IMR-90 (cell line): ENCODE results near the gene IL1RL1. TPM values are rescaled to one million over a fixed set of nuclear protein-coding genes. Genes with fewer than 3 reads are reported as not detected.

ENCODE experiments used
- ATAC-seq: fragments of 200-7000 bp; cut with Tn5 transposase; 2 replicates; pipeline ENCODE4 v1.9.1; 2020; ENCODE audit warnings: low read depth, mild to moderate bottlenecking, moderate library complexity
- BruUV-seq: library from RNA; stranded (reverse); fragments of 400-500 nt; replicated peaks from 2 replicates; lab custom pipeline; 2021; lab: Mats Ljungman, UMichigan
- CTCF ChIA-PET: fragments of 300-600 bp; formaldehyde crosslinking; extraction: SDS; loops from one replicate; lab custom pipeline; 2021; ENCODE audit warnings: antibody characterized with exemption; lab: Yijun Ruan, JAX
- POLR2A ChIA-PET: fragments of 300-600 bp; sonication (Branson Sonifier 250); formaldehyde crosslinking; loops from one replicate; lab custom pipeline; 2022; ENCODE audit warnings: antibody characterized with exemption; ENCODE audit not compliant: unreplicated experiment; lab: Charles Lee
- DNase-seq: peaks from one replicate; pipeline ENCODE4 v3.0.0; 2013
- H2AFZ ChIP-seq: replicated peaks from 2 replicates; pipeline ENCODE3; 2013; ENCODE audit warnings: low read length, mild to moderate bottlenecking; ENCODE audit not compliant: poor library complexity
- H2AK5ac ChIP-seq: 2 replicates; pipeline ENCODE4 v1.6.1; 2013; ENCODE audit warnings: low read depth, low read length, inconsistent platforms
- H2AK9ac ChIP-seq: replicated peaks from 2 replicates; pipeline ENCODE3; 2013; ENCODE audit warnings: mild to moderate bottlenecking, low read depth, low read length, moderate library complexity; ENCODE audit not compliant: poor library complexity
- H2BK120ac ChIP-seq: 2 replicates; pipeline ENCODE4 v1.6.1; 2013; ENCODE audit warnings: low read depth, low read length, inconsistent platforms
- H2BK15ac ChIP-seq: 3 replicates; pipeline ENCODE4 v1.6.1; 2013; ENCODE audit warnings: low read depth, low read length, inconsistent platforms
- H2BK20ac ChIP-seq: 2 replicates; pipeline ENCODE4 v1.6.1; 2013; ENCODE audit warnings: low read depth, mild to moderate bottlenecking, inconsistent platforms, low read length, moderate library complexity
- H2BK5ac ChIP-seq: 2 replicates; pipeline ENCODE4 v1.6.1; 2013; ENCODE audit warnings: mild to moderate bottlenecking, low read depth, low read length, inconsistent platforms; ENCODE audit not compliant: poor library complexity, severe bottlenecking
- H3K14ac ChIP-seq: replicated peaks from 2 replicates; pipeline ENCODE4 v1.6.1; 2013; ENCODE audit warnings: low read depth, low read length, inconsistent platforms
- H3K18ac ChIP-seq: 2 replicates; pipeline ENCODE4 v1.6.1; 2013; ENCODE audit warnings: low read depth, low read length, control low read depth
- H3K23ac ChIP-seq: 2 replicates; pipeline ENCODE4 v1.6.1; 2013; ENCODE audit warnings: low read depth, low read length, inconsistent platforms
- H3K27ac ChIP-seq: 2 replicates; pipeline ENCODE4 v1.5.1; 2013; ENCODE audit warnings: mild to moderate bottlenecking, control low read depth, low read length; ENCODE audit not compliant: insufficient read depth
- H3K27me3 ChIP-seq: 2 replicates; pipeline ENCODE4 v1.6.1; 2013; ENCODE audit warnings: low read length; ENCODE audit not compliant: control insufficient read depth, insufficient read depth
- H3K36me3 ChIP-seq: 2 replicates; pipeline ENCODE4 v1.6.1; 2013; ENCODE audit warnings: low read length, mixed read lengths; ENCODE audit not compliant: control insufficient read depth, insufficient read depth
- H3K4ac ChIP-seq: 2 replicates; pipeline ENCODE4 v1.6.1; 2013; ENCODE audit warnings: low read depth, low read length, inconsistent platforms
- H3K4me1 ChIP-seq: 2 replicates; pipeline ENCODE4 v1.6.1; 2013; ENCODE audit warnings: low read length, mixed read lengths; ENCODE audit not compliant: control insufficient read depth, insufficient read depth
- H3K4me2 ChIP-seq: 2 replicates; pipeline ENCODE4 v1.6.1; 2013; ENCODE audit warnings: low read depth, mild to moderate bottlenecking, control low read depth, low read length, moderate library complexity
- H3K4me3 ChIP-seq: 2 replicates; pipeline ENCODE4 v1.5.1; 2013; ENCODE audit warnings: low read depth, mild to moderate bottlenecking, control low read depth, low read length, moderate library complexity; ENCODE audit not compliant: insufficient read depth
- H3K56ac ChIP-seq: 2 replicates; pipeline ENCODE4 v1.6.1; 2013; ENCODE audit warnings: low read length, inconsistent platforms; ENCODE audit not compliant: insufficient read depth; ENCODE audit errors: extremely low read depth
- H3K79me1 ChIP-seq, 2 experiments: 2 replicates each; pipeline ENCODE4 v1.6.1; 2013; ENCODE audit warnings: low read length in 2 of 2, inconsistent platforms in 1 of 2, low read depth in 1 of 2
- H3K9ac ChIP-seq: 2 replicates; pipeline ENCODE4 v1.6.1; 2013; ENCODE audit warnings: low read depth, low read length, control low read depth
- H3K9me1 ChIP-seq: 2 replicates; pipeline ENCODE4 v1.6.1; 2013; ENCODE audit warnings: low read length, inconsistent platforms; ENCODE audit not compliant: insufficient read depth
- H3K9me3 ChIP-seq: 2 replicates; pipeline ENCODE4 v1.6.1; 2013; ENCODE audit warnings: low read length; ENCODE audit not compliant: control insufficient read depth, insufficient read depth
- H4K20me1 ChIP-seq: 2 replicates; pipeline ENCODE4 v1.6.1; 2013; ENCODE audit warnings: low read length, inconsistent platforms; ENCODE audit not compliant: insufficient read depth
- H4K5ac ChIP-seq: 2 replicates; pipeline ENCODE4 v1.6.1; 2013; ENCODE audit warnings: mild to moderate bottlenecking, low read depth, low read length, control low read depth
- H4K8ac ChIP-seq, 2 experiments: 2 replicates each; pipeline ENCODE4 v1.6.1; 2013; ENCODE audit warnings: low read depth in 2 of 2, low read length in 2 of 2, control low read depth in 1 of 2, inconsistent platforms in 1 of 2
- H4K91ac ChIP-seq: 2 replicates; pipeline ENCODE4 v1.6.1; 2013; ENCODE audit warnings: low read depth, low read length, inconsistent platforms; ENCODE audit not compliant: insufficient read depth
- CTCF ChIP-seq: conservative IDR thresholded peaks from 2 replicates; pipeline ENCODE4 v1.5.1; 2012; ENCODE audit warnings: mild to moderate bottlenecking, low read depth, low read length, improper control_type of control experiment
- NFE2L2 ChIP-seq: fragments of 150-350 bp; IDR thresholded peaks from 2 replicates; pipeline ENCODE4 v1.6.1; 2016; ENCODE audit warnings: low read depth, mild to moderate bottlenecking, low read length
- RCOR1 ChIP-seq: IDR thresholded peaks from 2 replicates; pipeline ENCODE4 v1.6.1; 2012; ENCODE audit warnings: mild to moderate bottlenecking, low read length, improper control_type of control experiment; ENCODE audit not compliant: insufficient replicate concordance
- RFX5 ChIP-seq: IDR thresholded peaks from 2 replicates; pipeline ENCODE4 v1.8.0; 2012; ENCODE audit warnings: low read depth, mild to moderate bottlenecking, low read length, moderate library complexity
- SMC3 ChIP-seq: fragments of 150-350 bp; IDR thresholded peaks from 2 replicates; pipeline ENCODE4 v1.6.1; 2016; ENCODE audit warnings: low read depth, mild to moderate bottlenecking, antibody characterized with exemption, low read length, moderate library complexity
- WGBS, 2 experiments: methylation state at CpG; one replicate each; pipeline versions ENCODE4 v1.1.5 to v1.1.7; 2013; ENCODE audit warnings: missing lambda C conversion rate in 2 of 2; ENCODE audit not compliant: insufficient read length in 1 of 2; ENCODE audit errors: extremely low coverage in 2 of 2; 5-methylcytosine and 5-hydroxymethylcytosine counted together
- dilution Hi-C: fragments of 300-500 bp; cut with HindIII; formaldehyde crosslinking; loops from one replicate; pipeline ENCODE4 v1.14.3; 2018; ENCODE audit warnings: low sequenced_read_pairs; ENCODE audit not compliant: unreplicated experiment
- in situ Hi-C: fragments of 300-500 bp; cut with MboI; formaldehyde crosslinking; loops from 3 replicates; pipeline ENCODE4 v1.14.3; 2019; ENCODE audit warnings: low sequenced_read_pairs, inconsistent platforms, mixed read lengths
- intact Hi-C: fragments of 100-400 bp; cut with micrococcal nuclease; formaldehyde crosslinking; loops from 2 replicates; pipeline ENCODE4 v1.10.0; 2022
- polyA plus RNA-seq, 3 experiments: library from polyadenylated mRNA; depleted of rRNA; stranded (reverse); fragments of >200 nt; gene quantifications; 2 replicates each; pipeline ENCODE4 v1.2.3, GENCODE V29; 2012; ENCODE audit warnings: low replicate concordance in 1 of 3
- total RNA-seq: library from RNA; depleted of rRNA; stranded (reverse); fragments of >200 nt; gene quantifications from 2 replicates; pipeline ENCODE4 v1.2.3, GENCODE V29; 2012

The IL1RL1 gene
- total and polyA plus RNA-seq, 2 of the 4 experiments (the other 2 are of a cell fraction): under 0.01 to 0.14 TPM

GRCh38 chr2:102285368-102285767 lies 26.0 kb upstream of the IL1RL1 start:
- Histone ChIP-seq H3K4me3 (no peak overlapping the region), H3K4me2 (no peak overlapping the region), H3K36me3 (no peaks in the 10 kb centered on the region), H2BK15ac (no peak overlapping the region), H3K4ac (no peak overlapping the region), H4K5ac (no peak overlapping the region), H3K9ac (no peak overlapping the region), H2AK9ac (no peak overlapping the region), H3K14ac (no peak overlapping the region), H3K56ac (no peak overlapping the region), H4K8ac (no peak overlapping the region), H3K23ac (no peak overlapping the region), H3K4me1 (peaks cover 2% of the 10 kb centered on the region), H3K18ac (no peak overlapping the region), H3K27me3 (no peaks in the 10 kb centered on the region; the same call in 1 of the 2 replicates), H3K9me1 (no peaks in the 10 kb centered on the region; the same call in 1 of the 2 replicates), H4K20me1 (no peaks in the 10 kb centered on the region), H2BK5ac (no peak overlapping the region), H2AFZ (no peak overlapping the region), H3K27ac (no peak overlapping the region), H4K91ac (no peak overlapping the region), H2AK5ac (no peak overlapping the region), H2BK20ac (no peak overlapping the region), H2BK120ac (no peak overlapping the region), H3K79me1 (no peaks in the 10 kb centered on the region), H3K9me3 (no peaks in the 10 kb centered on the region)
- POLR2A ChIA-PET: no interaction called here
- WGBS, 2 experiments: no CpG with 5 or more reads among the region's 2 CpGs
- no peak for ATAC-seq
- dilution Hi-C loops (no loop called here), intact Hi-C loops (no loop called here), in situ Hi-C loops (no loop called here)
- CTCF ChIA-PET: interaction anchor here (0.6 to 1.1 kb wide), 5 partner anchors 19 to 851 kb away, joined by 3 to 8 read pairs (median 3); no protein-coding TSS in a partner anchor
- TF ChIP-seq NFE2L2: no peak
- TF ChIP-seq RCOR1: no peak
- TF ChIP-seq CTCF: no peak
- no peak for TF ChIP-seq SMC3
- TF ChIP-seq RFX5: no peak
- DNase-seq: no peak
- BruUV-seq: no TSS peak
